Measurements from ENCODE around the gene RHOT2.

RHOT2 gene

GRCh38 chr16:680625-680945 is 12.7 kb downstream of the RHOT2 start:
- Histone ChIP-seq H3K4me1 (ENCODE audit: insufficient read depth, low read length) (peaks cover 16% of the 10 kb centered on the region), H3K36me3 (ENCODE audit: insufficient read depth, low read length) (peaks cover 32% of the 10 kb centered on the region), H3K27me3 (ENCODE audit: insufficient read depth, low read length) (no peaks in the 10 kb centered on the region), H3K4me3 (ENCODE audit: low read length) (peak overlapping the region; percentile 87), H3K9me3 (ENCODE audit: low read length) (no peaks in the 10 kb centered on the region), H2AFZ (ENCODE audit: low read depth, low read length) (no peak overlapping the region)

GRCh38 chr16:680967-681745 is 13.2 kb downstream of the RHOT2 start:
- Histone ChIP-seq H3K36me3 (ENCODE audit: insufficient read depth, low read length) (peaks cover 37% of the 10 kb centered on the region), H3K4me1 (ENCODE audit: insufficient read depth, low read length) (peaks cover 16% of the 10 kb centered on the region), H3K27me3 (ENCODE audit: insufficient read depth, low read length) (no peaks in the 10 kb centered on the region), H3K4me3 (ENCODE audit: low read length) (peak overlapping the region; percentile 87), H3K9me3 (ENCODE audit: low read length) (no peaks in the 10 kb centered on the region), H2AFZ (ENCODE audit: low read depth, low read length) (no peak overlapping the region)

DNA sequence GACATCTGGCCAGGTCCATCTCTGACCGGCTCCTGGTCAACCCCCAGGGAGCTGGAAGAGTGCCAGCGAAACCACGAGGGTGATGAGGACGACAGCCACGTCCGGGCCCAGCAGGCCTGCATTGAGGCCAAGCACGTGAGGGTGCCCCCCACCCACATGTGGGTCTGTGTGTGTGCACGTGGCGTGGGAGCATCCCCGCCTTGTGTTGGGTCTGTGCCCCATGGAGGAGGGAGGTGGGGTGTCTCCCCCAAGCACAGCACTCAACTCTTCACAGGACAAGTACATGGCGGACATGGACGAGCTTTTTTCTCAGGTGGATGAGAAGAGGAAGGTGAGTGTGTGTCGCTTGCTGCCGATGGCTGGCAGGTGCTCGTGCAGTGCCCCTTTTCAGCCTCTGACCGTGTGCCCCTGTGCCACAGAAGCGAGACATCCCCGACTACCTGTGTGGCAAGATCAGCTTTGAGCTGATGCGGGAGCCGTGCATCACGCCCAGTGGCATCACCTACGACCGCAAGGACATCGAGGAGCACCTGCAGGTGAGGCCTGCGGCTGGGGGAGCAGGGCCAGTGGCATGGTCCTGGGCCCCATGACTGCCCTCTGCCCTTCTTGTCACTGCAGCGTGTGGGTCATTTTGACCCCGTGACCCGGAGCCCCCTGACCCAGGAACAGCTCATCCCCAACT is 14.0 kb downstream of the RHOT2 start:
- Histone ChIP-seq H3K4me3 (ENCODE audit: low read length) (peak overlapping the region; percentile 87), H3K36me3 (ENCODE audit: insufficient read depth, low read length) (peaks cover 43% of the 10 kb centered on the region), H3K27me3 (ENCODE audit: insufficient read depth, low read length) (no peaks in the 10 kb centered on the region), H3K9me3 (ENCODE audit: low read length) (no peaks in the 10 kb centered on the region), H3K4me1 (ENCODE audit: insufficient read depth, low read length) (peaks cover 16% of the 10 kb centered on the region), H2AFZ (ENCODE audit: low read depth, low read length) (no peak overlapping the region)

GRCh38 chr16:682493-683395 is 14.8 kb downstream of the RHOT2 start:
- Histone ChIP-seq H3K27me3 (ENCODE audit: insufficient read depth, low read length) (no peaks in the 10 kb centered on the region), H2AFZ (ENCODE audit: low read depth, low read length) (no peak overlapping the region), H3K4me3 (ENCODE audit: low read length) (no peak overlapping the region), H3K36me3 (ENCODE audit: insufficient read depth, low read length) (peaks cover 52% of the 10 kb centered on the region), H3K4me1 (ENCODE audit: insufficient read depth, low read length) (peaks cover 16% of the 10 kb centered on the region), H3K9me3 (ENCODE audit: low read length) (no peaks in the 10 kb centered on the region)

DNA sequence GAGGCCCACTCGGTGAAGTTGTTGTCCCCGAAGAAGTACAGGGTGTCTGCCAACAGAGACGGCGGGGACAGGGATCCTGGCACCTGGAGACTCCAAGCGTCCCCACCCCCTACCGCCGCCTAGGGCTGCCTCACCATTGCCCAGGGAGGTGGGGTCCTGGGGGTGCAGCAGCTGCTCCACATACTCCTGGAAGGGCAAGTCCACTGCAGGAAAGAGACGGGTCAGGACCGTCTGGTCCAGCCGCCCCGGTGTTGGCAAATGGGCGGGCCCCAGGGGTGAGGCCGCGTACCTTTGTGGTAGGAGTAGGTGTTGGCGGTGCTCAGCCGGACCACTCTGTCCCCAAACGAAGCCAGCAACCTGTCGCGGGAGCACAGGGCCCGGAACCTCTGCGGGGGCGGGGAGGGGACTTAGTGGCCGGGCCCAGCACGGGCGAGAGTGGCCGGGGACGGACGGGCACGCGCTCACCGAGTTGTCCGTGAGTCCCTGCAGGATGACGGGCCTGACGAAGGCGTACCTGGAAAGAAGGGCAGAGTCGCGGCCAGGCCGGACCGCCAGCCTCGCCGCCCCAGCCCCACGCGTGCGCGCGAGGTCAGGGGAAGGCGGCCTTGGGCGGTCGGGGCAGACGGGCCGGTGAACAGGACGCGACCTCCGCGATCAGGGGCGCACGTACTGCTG is 15.6 kb downstream of the RHOT2 start:
- peaks cover 55% of the 10 kb centered on the region for H3K36me3 ChIP-seq (ENCODE audit: insufficient read depth, low read length)
- H3K4me1 ChIP-seq (ENCODE audit: insufficient read depth, low read length) = peaks cover 16% of the 10 kb centered on the region
- no peak overlapping the region for H2AFZ ChIP-seq (ENCODE audit: low read depth, low read length)
- H3K9me3 ChIP-seq (ENCODE audit: low read length) = no peaks in the 10 kb centered on the region
- no peaks in the 10 kb centered on the region for H3K27me3 ChIP-seq (ENCODE audit: insufficient read depth, low read length)
- H3K4me3 ChIP-seq (ENCODE audit: low read length) = peak overlapping the region; percentile 40

DNA sequence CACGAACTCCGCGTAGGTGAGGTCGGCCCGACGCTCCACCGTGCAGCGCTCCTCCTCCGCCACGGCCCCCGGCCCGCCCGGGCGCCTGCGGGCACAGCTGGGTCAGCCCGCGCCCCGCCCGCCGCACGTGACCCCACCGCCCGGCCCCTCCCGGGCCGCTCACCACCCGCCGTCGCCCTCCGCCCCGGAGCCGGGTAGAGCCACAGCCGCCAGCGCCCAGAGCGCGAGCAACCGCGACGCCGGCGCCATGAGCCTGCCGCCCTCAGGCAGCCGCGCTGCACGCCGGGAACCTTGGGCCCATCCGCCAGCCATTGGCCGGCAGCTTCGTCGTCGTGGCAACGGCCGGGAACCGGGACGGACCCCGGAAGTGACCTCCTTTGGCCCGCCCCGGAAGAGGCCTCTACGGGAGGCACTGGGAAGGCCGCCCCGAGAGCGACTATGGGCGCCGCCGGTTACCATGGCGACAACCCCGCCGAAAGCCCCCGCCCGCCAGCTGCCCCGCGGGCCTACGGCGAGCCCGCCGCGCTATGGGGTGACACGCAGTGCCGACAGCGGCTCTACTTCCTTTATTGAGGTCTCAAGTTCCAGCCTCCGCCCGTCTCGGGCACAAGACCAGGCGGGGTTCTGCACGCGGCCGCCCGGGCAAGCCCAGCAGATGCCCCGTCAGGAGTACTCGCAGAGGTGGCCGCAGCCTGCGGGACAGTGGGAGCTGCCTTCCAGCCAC is 16.3 kb downstream of the RHOT2 start, which contains the start of gene JMJD8:
Gene JMJD8, minus strand, starts transcription at position 264 of the 724 bp plus-strand sequence. Its CDS starts 15 bp downstream, at position 249.
- no peaks in the 10 kb centered on the region for H3K27me3 ChIP-seq (ENCODE audit: insufficient read depth, low read length)
- no peak within 1 kb of the TSS for H2AFZ ChIP-seq (ENCODE audit: low read depth, low read length)
- H3K4me1 ChIP-seq (ENCODE audit: insufficient read depth, low read length) = peaks cover 17% of the 10 kb centered on the region
- no peaks in the 10 kb centered on the region for H3K9me3 ChIP-seq (ENCODE audit: low read length)
- peak within 1 kb of the TSS; percentile 40 for H3K4me3 ChIP-seq (ENCODE audit: low read length)
- peaks cover 55% of the 10 kb centered on the region for H3K36me3 ChIP-seq (ENCODE audit: insufficient read depth, low read length)

- Histone ChIP-seq H3K36me3 (ENCODE audit: insufficient read depth, low read length) (peaks cover 55% of the 10 kb centered on the region), H3K4me3 (ENCODE audit: low read length) (no peak overlapping the region), H2AFZ (ENCODE audit: low read depth, low read length) (no peak overlapping the region), H3K27me3 (ENCODE audit: insufficient read depth, low read length) (no peaks in the 10 kb centered on the region), H3K9me3 (ENCODE audit: low read length) (no peaks in the 10 kb centered on the region), H3K4me1 (ENCODE audit: insufficient read depth, low read length) (peaks cover 23% of the 10 kb centered on the region)
These were observed 17.2 kb downstream of the RHOT2 start for GRCh38 chr16:684961-685696.

- Histone ChIP-seq H3K36me3 (ENCODE audit: insufficient read depth, low read length) (peaks cover 55% of the 10 kb centered on the region), H3K27me3 (ENCODE audit: insufficient read depth, low read length) (no peaks in the 10 kb centered on the region), H3K9me3 (ENCODE audit: low read length) (no peaks in the 10 kb centered on the region), H3K4me1 (ENCODE audit: insufficient read depth, low read length) (peaks cover 20% of the 10 kb centered on the region), H3K4me3 (ENCODE audit: low read length) (no peak overlapping the region), H2AFZ (ENCODE audit: low read depth, low read length) (no peak overlapping the region)
These were observed 18.0 kb downstream of the RHOT2 start for GRCh38 chr16:685967-686366.

DNA sequence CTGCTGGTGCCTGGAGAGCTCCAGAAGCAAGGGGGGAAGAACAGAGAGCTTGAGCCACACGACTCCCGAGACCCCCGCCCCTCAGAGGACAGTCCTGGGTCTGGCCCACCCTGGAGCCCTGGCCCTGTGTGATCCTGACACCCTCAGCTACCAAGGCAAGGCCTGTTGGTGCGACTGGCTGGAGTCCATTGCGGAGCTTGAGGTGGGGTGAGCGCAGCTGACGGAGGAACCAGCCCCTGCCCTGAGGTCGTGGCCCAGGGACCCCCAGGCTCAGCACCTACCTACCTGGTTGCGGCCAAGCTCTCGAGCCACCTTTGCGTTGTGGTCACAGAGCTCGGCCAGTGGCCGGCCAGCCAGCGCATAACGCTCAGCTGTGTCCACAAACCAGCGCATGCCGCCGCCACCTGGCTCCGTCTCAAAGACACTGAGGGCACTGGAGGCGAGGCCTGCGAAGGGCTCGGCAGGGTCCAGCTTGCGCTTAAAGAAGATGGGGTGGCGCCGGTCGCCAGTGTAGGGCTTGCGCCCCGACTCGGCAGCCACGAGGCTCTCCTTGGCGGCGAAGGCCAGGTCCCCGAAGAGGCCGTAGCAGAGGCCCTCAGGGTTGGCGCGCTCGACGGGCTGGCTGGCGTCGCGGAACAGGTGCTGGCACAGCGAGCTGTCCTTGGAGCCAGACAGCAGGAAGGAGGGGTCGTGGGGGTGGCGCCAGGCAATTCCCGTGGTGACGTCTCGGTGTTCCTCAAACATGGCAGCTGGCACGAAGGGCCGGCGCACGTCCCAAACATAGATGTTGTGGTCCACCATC is 18.7 kb downstream of the RHOT2 start:
- Histone ChIP-seq H3K27me3 (ENCODE audit: insufficient read depth, low read length) (no peaks in the 10 kb centered on the region), H3K9me3 (ENCODE audit: low read length) (no peaks in the 10 kb centered on the region), H3K4me3 (ENCODE audit: low read length) (no peak overlapping the region), H3K36me3 (ENCODE audit: insufficient read depth, low read length) (peaks cover 51% of the 10 kb centered on the region), H3K4me1 (ENCODE audit: insufficient read depth, low read length) (peaks cover 13% of the 10 kb centered on the region), H2AFZ (ENCODE audit: low read depth, low read length) (no peak overlapping the region)

DNA sequence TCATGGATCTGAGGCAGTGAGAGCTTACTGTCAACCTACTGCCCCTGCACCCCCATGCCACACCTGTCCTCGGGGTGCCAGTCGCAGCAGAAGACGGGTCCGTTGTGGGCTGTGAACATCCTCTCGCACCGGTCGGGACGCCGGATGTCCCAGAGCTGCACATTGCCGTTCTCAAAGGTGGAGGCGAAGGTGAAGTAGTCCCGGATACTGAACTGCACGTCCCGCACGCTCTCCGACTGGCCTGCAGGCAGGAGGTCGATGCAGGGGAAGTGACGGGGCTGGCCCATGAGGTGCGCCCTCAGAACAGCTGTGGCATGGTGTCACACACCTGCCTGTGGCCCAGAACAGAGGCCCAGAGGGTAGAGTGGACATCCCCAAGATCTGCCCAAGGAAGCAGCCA is 19.6 kb downstream of the RHOT2 start:
- Histone ChIP-seq H3K27me3 (ENCODE audit: insufficient read depth, low read length) (no peaks in the 10 kb centered on the region), H2AFZ (ENCODE audit: low read depth, low read length) (no peak overlapping the region), H3K4me3 (ENCODE audit: low read length) (no peak overlapping the region), H3K4me1 (ENCODE audit: insufficient read depth, low read length) (peaks cover 8% of the 10 kb centered on the region), H3K36me3 (ENCODE audit: insufficient read depth, low read length) (peaks cover 43% of the 10 kb centered on the region), H3K9me3 (ENCODE audit: low read length) (no peaks in the 10 kb centered on the region)

DNA sequence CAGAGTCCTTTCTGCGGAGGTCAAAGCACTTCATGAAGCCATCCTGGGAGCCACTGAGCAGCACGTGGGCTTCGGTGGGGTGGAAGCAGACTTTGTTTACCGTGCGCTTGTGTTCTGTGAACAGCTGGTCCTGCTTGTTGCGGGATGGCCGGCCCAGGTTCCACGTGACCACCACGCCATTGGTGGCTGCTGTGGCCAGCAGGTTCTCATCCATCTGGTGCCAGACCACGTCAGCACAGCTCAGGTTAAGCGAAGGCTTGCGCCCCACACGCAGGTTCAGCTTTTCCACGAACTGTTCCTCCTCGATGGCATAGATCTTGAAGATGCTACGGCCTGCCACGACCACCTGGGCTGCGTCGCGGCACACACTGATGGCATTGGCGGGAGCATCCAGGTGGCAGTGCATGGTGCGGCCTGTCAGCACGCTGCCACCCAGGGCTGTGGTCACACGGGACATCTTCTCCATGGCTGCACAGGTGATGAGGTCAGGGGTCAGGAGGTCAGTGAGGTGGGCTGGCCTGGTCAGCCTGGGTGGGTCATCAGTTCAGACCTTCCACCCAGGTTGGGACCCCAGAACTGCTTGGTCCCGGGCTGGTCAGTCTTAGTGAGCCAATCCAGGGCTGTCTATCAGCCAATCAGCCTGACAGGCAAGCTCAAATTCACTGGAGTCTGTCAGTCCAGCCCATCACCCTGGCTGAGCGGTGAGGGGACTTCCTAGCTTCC is 21.4 kb downstream of the RHOT2 start:
- H2AFZ ChIP-seq (ENCODE audit: low read depth, low read length) = no peak overlapping the region
- H3K9me3 ChIP-seq (ENCODE audit: low read length) = no peaks in the 10 kb centered on the region
- peaks cover 30% of the 10 kb centered on the region for H3K36me3 ChIP-seq (ENCODE audit: insufficient read depth, low read length)
- peak overlapping the region; percentile 72 for H3K4me3 ChIP-seq (ENCODE audit: low read length)
- peaks cover 7% of the 10 kb centered on the region for H3K4me1 ChIP-seq (ENCODE audit: insufficient read depth, low read length)
- no peaks in the 10 kb centered on the region for H3K27me3 ChIP-seq (ENCODE audit: insufficient read depth, low read length)

Measured in neuron (in vitro differentiated cells).